NB4 (cell line): ENCODE data around the gene TRIM42.

Source experiments
- MYC ChIP-seq: IDR thresholded peaks from 2 replicates; pipeline ENCODE4 v1.6.1; 2011; ENCODE audit warnings: low read depth, low read length
- POLR2A ChIP-seq: IDR thresholded peaks from 2 replicates; pipeline ENCODE4 v1.6.1; 2011; ENCODE audit warnings: mild to moderate bottlenecking; ENCODE audit not compliant: insufficient read length; ENCODE audit errors: extremely low read depth
- TF ChIP-seq, protein P1 (sequence below): IDR thresholded peaks from one replicate; pipeline ENCODE4 v1.5.1; 2012; ENCODE audit warnings: low read depth, low read length
- TF ChIP-seq, protein P2 (sequence below): IDR thresholded peaks from 2 replicates; pipeline ENCODE4 v1.6.1; 2011; ENCODE audit warnings: low read depth, low read length

GRCh38 chr3:140695361-140696061 lies 17.6 kb downstream of the TRIM42 start:
- TF ChIP-seq, protein P1, sequence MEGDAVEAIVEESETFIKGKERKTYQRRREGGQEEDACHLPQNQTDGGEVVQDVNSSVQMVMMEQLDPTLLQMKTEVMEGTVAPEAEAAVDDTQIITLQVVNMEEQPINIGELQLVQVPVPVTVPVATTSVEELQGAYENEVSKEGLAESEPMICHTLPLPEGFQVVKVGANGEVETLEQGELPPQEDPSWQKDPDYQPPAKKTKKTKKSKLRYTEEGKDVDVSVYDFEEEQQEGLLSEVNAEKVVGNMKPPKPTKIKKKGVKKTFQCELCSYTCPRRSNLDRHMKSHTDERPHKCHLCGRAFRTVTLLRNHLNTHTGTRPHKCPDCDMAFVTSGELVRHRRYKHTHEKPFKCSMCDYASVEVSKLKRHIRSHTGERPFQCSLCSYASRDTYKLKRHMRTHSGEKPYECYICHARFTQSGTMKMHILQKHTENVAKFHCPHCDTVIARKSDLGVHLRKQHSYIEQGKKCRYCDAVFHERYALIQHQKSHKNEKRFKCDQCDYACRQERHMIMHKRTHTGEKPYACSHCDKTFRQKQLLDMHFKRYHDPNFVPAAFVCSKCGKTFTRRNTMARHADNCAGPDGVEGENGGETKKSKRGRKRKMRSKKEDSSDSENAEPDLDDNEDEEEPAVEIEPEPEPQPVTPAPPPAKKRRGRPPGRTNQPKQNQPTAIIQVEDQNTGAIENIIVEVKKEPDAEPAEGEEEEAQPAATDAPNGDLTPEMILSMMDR = no peak
- TF ChIP-seq POLR2A = no peak
- TF ChIP-seq, protein P2, sequence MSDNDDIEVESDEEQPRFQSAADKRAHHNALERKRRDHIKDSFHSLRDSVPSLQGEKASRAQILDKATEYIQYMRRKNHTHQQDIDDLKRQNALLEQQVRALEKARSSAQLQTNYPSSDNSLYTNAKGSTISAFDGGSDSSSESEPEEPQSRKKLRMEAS = no peak
- TF ChIP-seq MYC = no peak
